CD14-positive monocyte (primary cell): ENCODE data around the gene NR1D1. TPM values are rescaled to one million over a fixed set of nuclear protein-coding genes. Genes with fewer than 3 reads are reported as not detected.

Experiments
- DNase-seq, 3 donors: peaks; one replicate each; pipeline ENCODE4 v3.0.0-alpha.2; 2011 to 2022
- H2AFZ ChIP-seq: 2 replicates; pipeline ENCODE4 v1.6.0; 2012; ENCODE audit warnings: mild to moderate bottlenecking, low read depth, low read length, inconsistent platforms; ENCODE audit not compliant: insufficient read depth, poor library complexity, severe bottlenecking
- H3K27ac ChIP-seq, 2 donors: 1 replicate in 1 of 2; 2 replicates in 1 of 2; pipeline ENCODE4 v1.5.1; 2012 to 2013; ENCODE audit warnings: low read length in 2 of 2, control low read depth in 1 of 2, inconsistent platforms in 1 of 2, low read depth in 1 of 2, mild to moderate bottlenecking in 1 of 2
- H3K27me3 ChIP-seq, 2 donors: one replicate each; pipeline versions ENCODE4 v1.6.0 to v1.6.1; 2011 to 2013; ENCODE audit warnings: low read length in 2 of 2; ENCODE audit not compliant: control insufficient read depth in 2 of 2, insufficient read depth in 2 of 2
- H3K36me3 ChIP-seq, 2 donors: replicated peaks in 1 of 2; 1 replicate in 1 of 2; 2 replicates in 1 of 2; pipeline versions ENCODE4 v1.5.1 to v1.6.1; 2012 to 2013; ENCODE audit warnings: low read length in 2 of 2, control low read depth in 1 of 2, inconsistent platforms in 1 of 2, mild to moderate bottlenecking in 1 of 2; ENCODE audit not compliant: insufficient read depth in 2 of 2, control insufficient read depth in 1 of 2
- H3K4me1 ChIP-seq, 2 donors: 1 replicate in 1 of 2; 2 replicates in 1 of 2; pipeline versions ENCODE4 v1.5.1 to v1.6.1; 2012 to 2013; ENCODE audit warnings: low read length in 2 of 2, control low read depth in 1 of 2, inconsistent platforms in 1 of 2, mild to moderate bottlenecking in 1 of 2, moderate library complexity in 1 of 2; ENCODE audit not compliant: insufficient read depth in 2 of 2, control insufficient read depth in 1 of 2
- H3K4me2 ChIP-seq: replicated peaks from 2 replicates; pipeline ENCODE3; 2012; ENCODE audit warnings: low read length, moderate library complexity, mild to moderate bottlenecking; ENCODE audit not compliant: poor library complexity, severe bottlenecking; ENCODE audit errors: extremely low read depth
- H3K4me3 ChIP-seq, 3 experiments: fragments of 200-600 bp in 1 of 3; sonication (generic) in 1 of 3; replicated peaks in 1 of 3; 1 replicate in 2 of 3; 2 replicates in 1 of 3; pipeline ENCODE4 v1.5.1; 2011 to 2013; ENCODE audit warnings: low read length in 3 of 3, mild to moderate bottlenecking in 3 of 3, control low read depth in 2 of 3, low read depth in 2 of 3, inconsistent platforms in 1 of 3, moderate library complexity in 1 of 3
- H3K79me2 ChIP-seq: 2 replicates; pipeline ENCODE4 v1.6.0; 2012; ENCODE audit warnings: mild to moderate bottlenecking, control low read depth, inconsistent platforms, low read length, moderate library complexity; ENCODE audit not compliant: insufficient read depth
- H3K9ac ChIP-seq: 2 replicates; pipeline ENCODE4 v1.6.0; 2017; ENCODE audit warnings: low read length, mild to moderate bottlenecking; ENCODE audit not compliant: insufficient read depth, poor library complexity, severe bottlenecking
- H3K9me3 ChIP-seq, 2 donors: replicated peaks in 1 of 2; 1 replicate in 1 of 2; 2 replicates in 1 of 2; pipeline versions ENCODE4 v1.5.1 to v1.6.1; 2012 to 2013; ENCODE audit warnings: low read length in 2 of 2, control low read depth in 1 of 2; ENCODE audit not compliant: control insufficient read depth in 1 of 2, insufficient read depth in 1 of 2
- H4K20me1 ChIP-seq: 2 replicates; pipeline ENCODE4 v1.6.0; 2012; ENCODE audit warnings: mild to moderate bottlenecking, low read length, control low read depth, moderate library complexity; ENCODE audit not compliant: insufficient read depth
- H3K27ac Mint-ChIP-seq, 7 donors: one replicate each; pipeline ENCODE4 v1.8.0; 2020; ENCODE audit warnings: mild to moderate bottlenecking in 7 of 7, mixed read lengths in 7 of 7, moderate library complexity in 6 of 7, inconsistent platforms in 2 of 7
- H3K27me3 Mint-ChIP-seq, 3 donors: one replicate each; pipeline ENCODE4 v1.8.0; 2021 to 2022; ENCODE audit warnings: low read depth in 3 of 3, mild to moderate bottlenecking in 3 of 3, mixed read lengths in 3 of 3, moderate library complexity in 3 of 3, inconsistent platforms in 1 of 3
- H3K36me3 Mint-ChIP-seq, 2 donors: one replicate each; pipeline ENCODE4 v1.8.0; 2020; ENCODE audit warnings: mixed read lengths in 2 of 2, inconsistent platforms in 1 of 2, mild to moderate bottlenecking in 1 of 2
- H3K4me1 Mint-ChIP-seq: one replicate; pipeline ENCODE4 v1.8.0; 2020; ENCODE audit warnings: mild to moderate bottlenecking, mixed read lengths
- H3K4me3 Mint-ChIP-seq, 2 donors: one replicate each; pipeline ENCODE4 v1.8.0; 2020; ENCODE audit warnings: mild to moderate bottlenecking in 2 of 2, mixed read lengths in 2 of 2, moderate library complexity in 1 of 2
- H3K9me3 Mint-ChIP-seq, 7 donors: one replicate each; pipeline ENCODE4 v1.8.0; 2020 to 2022; ENCODE audit warnings: mixed read lengths in 7 of 7, mild to moderate bottlenecking in 6 of 7, moderate library complexity in 6 of 7, inconsistent platforms in 2 of 7
- CTCF ChIP-seq: fragments of 200-600 bp; IDR thresholded peaks from one replicate; pipeline ENCODE4 v1.8.0; 2022; ENCODE audit warnings: antibody characterized with exemption, mild to moderate bottlenecking
- WGBS: methylation state at CpG from one replicate; pipeline ENCODE4 v1.1.5; 2013; ENCODE audit warnings: missing lambda C conversion rate; ENCODE audit not compliant: insufficient coverage; 5-methylcytosine and 5-hydroxymethylcytosine counted together
- intact Hi-C, 2 donors: fragments of 100-400 bp; cut with micrococcal nuclease; formaldehyde crosslinking; loops; one replicate each; pipeline versions ENCODE4 v1.15.0 to v1.15.1; 2023
- polyA plus RNA-seq, 3 donors: library from polyadenylated mRNA; depleted of rRNA in 1 of 3; unstranded in 2 of 3; stranded (reverse) in 1 of 3; fragments of 300-500 nt in 2 of 3; fragments of >200 nt in 1 of 3; fragmentation: Illumina TruSeq in 2 of 3; gene quantifications; 1 replicate in 2 of 3; 2 replicates in 1 of 3; pipeline ENCODE4 v1.2.3, GENCODE V29; 2012 to 2021

The NR1D1 gene
- polyA plus RNA-seq, 3 donors, result 0.28 to 4.9 (median 0.31) TPM

GRCh38 chr17:40087903-40088718 is 12.3 kb downstream of the NR1D1 start:
- Histone ChIP-seq H3K4me3 (no peak overlapping the region), H3K9ac (no peak overlapping the region), H3K36me3 (peaks cover 75 to 84% of the 10 kb centered on the region in 2 donors), H3K4me2 (no peak overlapping the region), H3K27me3 (no peaks in the 10 kb centered on the region), H3K79me2 (no peaks in the 10 kb centered on the region), H3K4me1 (no peaks in the 10 kb centered on the region), H4K20me1 (no peaks in the 10 kb centered on the region), H3K27ac (no peak overlapping the region), H3K9me3 (no peaks in the 10 kb centered on the region), H2AFZ (no peak overlapping the region)
- H3K4me3 Mint-ChIP-seq, result no peak overlapping the region
- H3K4me1 Mint-ChIP-seq, result no peaks in the 10 kb centered on the region
- peaks cover 0 to 3% (median 0%) of the 10 kb centered on the region in 7 donors for H3K9me3 Mint-ChIP-seq
- peaks cover 61 to 91% of the 10 kb centered on the region in 2 donors for H3K36me3 Mint-ChIP-seq
- peaks cover 0 to 1% (median 1%) of the 10 kb centered on the region in 3 donors for H3K27me3 Mint-ChIP-seq
- intact Hi-C loops, result no loop called here
- H3K27ac Mint-ChIP-seq, result peak overlapping the region in 2 of 7 donors; percentile 54 to 73
- no peak for TF ChIP-seq CTCF
- WGBS, result 97% methylated on average over 28 of the region's 28 CpGs
- no peak for DNase-seq

GRCh38 chr17:40087049-40087794 is 13.2 kb downstream of the NR1D1 start:
- peaks cover 0 to 1% (median 1%) of the 10 kb centered on the region in 3 donors for H3K27me3 Mint-ChIP-seq
- H3K9me3 Mint-ChIP-seq, result peaks cover 0 to 3% (median 0%) of the 10 kb centered on the region in 7 donors
- Histone ChIP-seq H3K4me3 (no peak overlapping the region), H3K4me1 (no peaks in the 10 kb centered on the region), H2AFZ (no peak overlapping the region), H3K27ac (no peak overlapping the region), H3K79me2 (no peaks in the 10 kb centered on the region), H3K9me3 (no peaks in the 10 kb centered on the region), H3K36me3 (peaks cover 72 to 77% of the 10 kb centered on the region in 2 donors), H4K20me1 (no peaks in the 10 kb centered on the region), H3K9ac (no peak overlapping the region), H3K4me2 (no peak overlapping the region), H3K27me3 (no peaks in the 10 kb centered on the region)
- TF ChIP-seq CTCF, result no peak
- intact Hi-C loops, result no loop called here
- H3K27ac Mint-ChIP-seq, result peak overlapping the region in 4 of 7 donors; percentile 57 to 83 (median 78)
- H3K36me3 Mint-ChIP-seq, result peaks cover 61 to 82% of the 10 kb centered on the region in 2 donors
- no peaks in the 10 kb centered on the region for H3K4me1 Mint-ChIP-seq
- no peak for DNase-seq
- 89% methylated on average over 6 of the region's 6 CpGs for WGBS
- no peak overlapping the region for H3K4me3 Mint-ChIP-seq
